C4-2B (cell line): ENCODE measurements around the gene SLC16A11.
A peak's percentile ranks its signal among the peaks of the same experiment; 100 is the strongest.

Source experiments
- H3K27ac ChIP-seq: fragments of 450-650 bp; 2 replicates; pipeline ENCODE4 v1.5.1; 2017
- CTCF ChIP-seq: fragments of 450-650 bp; conservative IDR thresholded peaks from 2 replicates; pipeline ENCODE4 v1.5.1; 2017; ENCODE audit warnings: mild to moderate bottlenecking
- ZFX ChIP-seq: fragments of 450-650 bp; IDR thresholded peaks from 2 replicates; pipeline ENCODE4 v1.6.1; 2017

SLC16A11 gene

GRCh38 chr17:7027335-7027734 lies 16.6 kb downstream of the SLC16A11 start:
- no peak overlapping the region for H3K27ac ChIP-seq
- TF ChIP-seq CTCF: no peak
- TF ChIP-seq ZFX: no peak

DNA sequence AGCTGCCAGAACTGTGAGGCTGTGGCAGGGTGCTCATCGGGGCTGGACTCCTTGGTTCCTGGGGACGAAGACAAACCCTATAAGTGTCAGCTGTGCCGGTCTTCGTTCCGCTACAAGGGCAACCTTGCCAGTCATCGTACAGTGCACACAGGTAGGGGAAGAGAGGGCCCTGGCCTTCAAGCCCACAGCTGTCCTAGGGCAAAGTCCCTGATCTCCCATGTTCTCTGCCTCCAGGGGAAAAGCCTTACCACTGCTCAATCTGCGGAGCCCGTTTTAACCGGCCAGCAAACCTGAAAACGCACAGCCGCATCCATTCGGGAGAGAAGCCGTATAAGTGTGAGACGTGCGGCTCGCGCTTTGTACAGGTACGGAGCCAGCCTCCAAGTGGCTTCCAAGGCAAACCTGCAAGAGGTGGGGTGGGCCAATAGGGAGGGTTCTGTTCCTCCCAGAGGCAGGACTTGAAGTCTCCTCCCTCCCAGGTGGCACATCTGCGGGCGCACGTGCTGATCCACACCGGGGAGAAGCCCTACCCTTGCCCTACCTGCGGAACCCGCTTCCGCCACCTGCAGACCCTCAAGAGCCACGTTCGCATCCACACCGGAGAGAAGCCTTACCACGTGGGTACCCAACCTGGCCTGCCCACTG lies 17.3 kb downstream of the SLC16A11 start:
- no peak overlapping the region for H3K27ac ChIP-seq
- TF ChIP-seq CTCF (no peak), ZFX (no peak)

- H3K27ac ChIP-seq: no peak overlapping the region
- TF ChIP-seq CTCF (no peak), ZFX (no peak)
These were observed 18.6 kb downstream of the SLC16A11 start for GRCh38 chr17:7025245-7025644.

DNA sequence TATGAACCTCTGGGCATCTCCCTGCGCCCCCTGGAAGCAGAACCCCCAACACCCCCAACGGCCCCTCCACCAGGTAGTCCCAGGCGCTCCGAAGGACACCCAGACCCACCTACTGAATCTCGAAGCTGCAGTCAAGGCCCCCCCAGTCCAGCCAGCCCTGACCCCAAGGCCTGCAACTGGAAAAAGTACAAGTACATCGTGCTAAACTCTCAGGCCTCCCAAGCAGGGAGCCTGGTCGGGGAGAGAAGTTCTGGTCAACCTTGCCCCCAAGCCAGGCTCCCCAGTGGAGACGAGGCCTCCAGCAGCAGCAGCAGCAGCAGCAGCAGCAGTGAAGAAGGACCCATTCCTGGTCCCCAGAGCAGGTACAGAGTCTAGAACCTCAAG lies 19.5 kb downstream of the SLC16A11 start:
- no peak overlapping the region for H3K27ac ChIP-seq
- TF ChIP-seq ZFX (no peak), CTCF (no peak)

- no peak for TF ChIP-seq CTCF
- no peak for TF ChIP-seq ZFX
- H3K27ac ChIP-seq: no peak overlapping the region
These were observed 20.1 kb downstream of the SLC16A11 start for GRCh38 chr17:7023576-7024401.

GRCh38 chr17:7022781-7023571 lies 20.9 kb downstream of the SLC16A11 start, which contains the start of gene BCL6B:
Gene BCL6B, plus strand, starts transcription at chr17:7023050. Its CDS starts 622 bp downstream, at chr17:7023672.
- H3K27ac ChIP-seq: peak within 1 kb of the TSS; percentile 1; the same call in 1 of the 2 replicates
- TF ChIP-seq CTCF (no peak), ZFX (no peak)
